Peyer's patch (tissue), 4 donors: Measurements from ENCODE around the gene MYCN.

Experiments
- CTCF ChIP-seq, 6 experiments: fragments of 450-650 bp in 4 of 6; fragments of 200-600 bp in 2 of 6; sonication (generic) in 1 of 6; IDR thresholded peaks; one replicate each; pipeline ENCODE4 v1.5.1; 2017 to 2019; ENCODE audit warnings: antibody characterized with exemption in 6 of 6, mild to moderate bottlenecking in 3 of 6, moderate library complexity in 1 of 6
- POLR2A ChIP-seq, 2 donors: fragments of 450-650 bp; IDR thresholded peaks; one replicate each; pipeline ENCODE4 v1.5.1; 2017; ENCODE audit warnings: antibody characterized with exemption in 2 of 2, mild to moderate bottlenecking in 2 of 2, moderate library complexity in 2 of 2

GRCh38 chr2:15993666-15994065 lies 53.3 kb downstream of the MYCN start:
- no peak for TF ChIP-seq CTCF (IDR thresholded peaks at IDR 0.05)
- TF ChIP-seq POLR2A (IDR thresholded peaks at IDR 0.05), result no peak
